CD4-positive, alpha-beta T cell (primary cell): ENCODE results near the gene IQCH. TPM values are rescaled to one million over a fixed set of nuclear protein-coding genes. Genes with fewer than 3 reads are reported as not detected.

Source experiments
- ATAC-seq: fragments of 200-7000 bp; cut with Tn5 transposase; one replicate; pipeline ENCODE4 v1.10.0; 2022; ENCODE audit warnings: mild to moderate bottlenecking; ENCODE audit not compliant: poor library complexity
- CTCF ChIA-PET: fragments of 350-600 bp; sonication (Branson Sonifier 250); formaldehyde crosslinking; loops from one replicate; lab custom pipeline; 2021; ENCODE audit warnings: antibody characterized with exemption, inconsistent platforms; lab: Charles Lee
- POLR2A ChIA-PET: fragments of 350-600 bp; sonication (Branson Sonifier 250); formaldehyde crosslinking; loops from one replicate; lab custom pipeline; 2021; ENCODE audit warnings: antibody characterized with exemption, inconsistent platforms; lab: Charles Lee
- DNase-seq, 14 experiments: peaks; one replicate each; pipeline ENCODE4 v3.0.0-alpha.2; 2013 to 2020; ENCODE audit warnings: mixed read lengths in 2 of 14
- H3K27ac ChIP-seq, 2 donors: one replicate each; pipeline versions ENCODE4 v1.5.1 to v1.7.0; 2013; ENCODE audit warnings: low read length in 2 of 2, low read depth in 1 of 2, mild to moderate bottlenecking in 1 of 2
- H3K27me3 ChIP-seq, 2 experiments: 1 replicate in 1 of 2; 2 replicates in 1 of 2; pipeline versions ENCODE4 v1.6.1 to v1.7.0; 2013; ENCODE audit warnings: low read length in 2 of 2, control low read depth in 1 of 2, mild to moderate bottlenecking in 1 of 2, moderate library complexity in 1 of 2; ENCODE audit not compliant: insufficient read depth in 2 of 2, control insufficient read depth in 1 of 2
- H3K36me3 ChIP-seq: one replicate; pipeline ENCODE4 v1.6.1; 2013; ENCODE audit warnings: low read length, control low read depth; ENCODE audit not compliant: insufficient read depth
- H3K4me1 ChIP-seq: one replicate; pipeline ENCODE4 v1.6.1; 2013; ENCODE audit warnings: low read length, control low read depth; ENCODE audit not compliant: insufficient read depth
- H3K4me3 ChIP-seq: one replicate; pipeline ENCODE4 v1.5.1; 2013; ENCODE audit warnings: mild to moderate bottlenecking, low read length, moderate library complexity
- H3K9me3 ChIP-seq, 2 experiments: 1 replicate in 1 of 2; 2 replicates in 1 of 2; pipeline versions ENCODE4 v1.6.1 to v1.7.0; 2013; ENCODE audit warnings: low read length in 2 of 2, mild to moderate bottlenecking in 2 of 2, control low read depth in 1 of 2, moderate library complexity in 1 of 2; ENCODE audit not compliant: control insufficient read depth in 1 of 2, insufficient read depth in 1 of 2
- H3K27ac Mint-ChIP-seq: one replicate; pipeline ENCODE4 v1.8.0; 2020; ENCODE audit warnings: mixed read lengths
- H3K27me3 Mint-ChIP-seq: one replicate; pipeline ENCODE4 v1.8.0; 2021; ENCODE audit warnings: mixed read lengths
- H3K36me3 Mint-ChIP-seq: one replicate; pipeline ENCODE4 v1.8.0; 2021; ENCODE audit warnings: low read depth, mixed read lengths
- H3K4me1 Mint-ChIP-seq: one replicate; pipeline ENCODE4 v1.8.0; 2021; ENCODE audit warnings: low read depth, mixed read lengths
- H3K4me3 Mint-ChIP-seq: one replicate; pipeline ENCODE4 v1.8.0; 2020; ENCODE audit warnings: mild to moderate bottlenecking, mixed read lengths
- H3K9me3 Mint-ChIP-seq: one replicate; pipeline ENCODE4 v1.8.0; 2020; ENCODE audit warnings: mixed read lengths
- CTCF ChIP-seq: fragments of 200-600 bp; IDR thresholded peaks from one replicate; pipeline ENCODE4 v1.8.0; 2022; ENCODE audit warnings: antibody characterized with exemption, mild to moderate bottlenecking
- intact Hi-C, 2 experiments: fragments of 100-400 bp; cut with DNase I in 1 of 2; cut with micrococcal nuclease in 1 of 2; formaldehyde crosslinking; loops; one replicate each; pipeline versions ENCODE4 v1.15.1 to v1.9.0; 2023 to 2025; cut with DNase I, micrococcal nuclease
- total RNA-seq, 174 experiments: library from RNA in 2 of 174; stranded (reverse) in 2 of 174; gene quantifications; one replicate each; pipeline ENCODE4 v1.2.3 and lab custom pipeline; 2021 to 2026

IQCH gene
- total RNA-seq, 2 experiments from 2014 or later = 0.85 to 1.3 TPM

- H3K9me3 Mint-ChIP-seq = no peaks in the 10 kb centered on the region
- no peaks in the 10 kb centered on the region for H3K27me3 Mint-ChIP-seq
- no peak overlapping the region for H3K27ac Mint-ChIP-seq
- DNase-seq = no peak
- Histone ChIP-seq H3K4me3 (no peak overlapping the region), H3K4me1 (no peaks in the 10 kb centered on the region), H3K9me3 (no peaks in the 10 kb centered on the region), H3K27me3 (no peaks in the 10 kb centered on the region), H3K27ac (no peak overlapping the region), H3K36me3 (no peaks in the 10 kb centered on the region)
- ChIA-PET CTCF (interaction anchor here (4.0 kb wide), 1 partner anchor 360 kb away, joined by 46 read pairs; no protein-coding TSS in a partner anchor), POLR2A (no interaction called here)
- no peak for ATAC-seq
- no peak for TF ChIP-seq CTCF
- intact Hi-C loops = loop anchor here in 1 of 2 experiments (10.0 kb wide), 1 partner anchor 529 kb away; no protein-coding TSS in a partner anchor
- no peaks in the 10 kb centered on the region for H3K4me1 Mint-ChIP-seq
- H3K4me3 Mint-ChIP-seq = no peak overlapping the region
- no peaks in the 10 kb centered on the region for H3K36me3 Mint-ChIP-seq
These were observed 50.9 kb downstream of the IQCH start for GRCh38 chr15:67305506-67305905.

GRCh38 chr15:67307156-67307555, 52.6 kb downstream of the IQCH start:
- intact Hi-C loops = loop anchor here in 1 of 2 experiments (10.0 kb wide), 1 partner anchor 528 kb away; no protein-coding TSS in a partner anchor
- Mint-ChIP-seq H3K36me3 (no peaks in the 10 kb centered on the region), H3K27me3 (no peaks in the 10 kb centered on the region), H3K27ac (no peak overlapping the region), H3K4me1 (no peaks in the 10 kb centered on the region), H3K4me3 (no peak overlapping the region), H3K9me3 (no peaks in the 10 kb centered on the region)
- Histone ChIP-seq H3K9me3 (no peaks in the 10 kb centered on the region), H3K27ac (no peak overlapping the region), H3K4me3 (no peak overlapping the region), H3K27me3 (no peaks in the 10 kb centered on the region), H3K4me1 (no peaks in the 10 kb centered on the region), H3K36me3 (no peaks in the 10 kb centered on the region)
- DNase-seq (no peak), ATAC-seq (no peak)
- no peak for TF ChIP-seq CTCF
- ChIA-PET POLR2A (no interaction called here), CTCF (interaction anchor here (1.1 to 1.8 kb wide), 2 partner anchors 67 to 360 kb away, joined by 3 to 6 read pairs; no protein-coding TSS in a partner anchor)

- no peaks in the 10 kb centered on the region for H3K9me3 ChIP-seq
- intact Hi-C loops = loop anchor here in 1 of 2 experiments (10.0 kb wide), 1 partner anchor 527 kb away; no protein-coding TSS in a partner anchor
- Mint-ChIP-seq H3K36me3 (no peaks in the 10 kb centered on the region), H3K4me3 (no peak overlapping the region), H3K27ac (no peak overlapping the region), H3K27me3 (no peaks in the 10 kb centered on the region), H3K9me3 (no peaks in the 10 kb centered on the region), H3K4me1 (no peaks in the 10 kb centered on the region)
- CTCF ChIA-PET = interaction anchor here (1.1 to 1.8 kb wide), 2 partner anchors 68 to 361 kb away, joined by 3 to 6 read pairs; no protein-coding TSS in a partner anchor
- H3K27me3 ChIP-seq = no peaks in the 10 kb centered on the region
- no peaks in the 10 kb centered on the region for H3K4me1 ChIP-seq
- no peak for ATAC-seq
- no peak for DNase-seq
- TF ChIP-seq CTCF = no peak
- POLR2A ChIA-PET = no interaction called here
- H3K36me3 ChIP-seq = no peaks in the 10 kb centered on the region
- no peak overlapping the region for H3K4me3 ChIP-seq
- H3K27ac ChIP-seq = no peak overlapping the region
These were observed 53.5 kb downstream of the IQCH start for GRCh38 chr15:67307889-67308597.
